ENCODE results near the gene S100A4. TPM values are rescaled to one million over a fixed set of nuclear protein-coding genes. Genes with fewer than 3 reads are reported as not detected.
A peak's percentile ranks its signal among the peaks of the same experiment; 100 is the strongest.
"Not testable (repeated sequence)": the region's sequence is repeated elsewhere in the genome, so short reads cannot be mapped to it uniquely, and the experiment has no call there.

Gene S100A4
- total RNA-seq, 1 donor from 2014 or later, result 258 TPM

GRCh38 chr1:153537376-153537730, 8.3 kb downstream of the S100A4 start:
- DNase-seq (ENCODE audit: low spot score) (peak; percentile 58), ATAC-seq (no peak)
- intact Hi-C loops (cut with DNase I), result no loop called here

DNA sequence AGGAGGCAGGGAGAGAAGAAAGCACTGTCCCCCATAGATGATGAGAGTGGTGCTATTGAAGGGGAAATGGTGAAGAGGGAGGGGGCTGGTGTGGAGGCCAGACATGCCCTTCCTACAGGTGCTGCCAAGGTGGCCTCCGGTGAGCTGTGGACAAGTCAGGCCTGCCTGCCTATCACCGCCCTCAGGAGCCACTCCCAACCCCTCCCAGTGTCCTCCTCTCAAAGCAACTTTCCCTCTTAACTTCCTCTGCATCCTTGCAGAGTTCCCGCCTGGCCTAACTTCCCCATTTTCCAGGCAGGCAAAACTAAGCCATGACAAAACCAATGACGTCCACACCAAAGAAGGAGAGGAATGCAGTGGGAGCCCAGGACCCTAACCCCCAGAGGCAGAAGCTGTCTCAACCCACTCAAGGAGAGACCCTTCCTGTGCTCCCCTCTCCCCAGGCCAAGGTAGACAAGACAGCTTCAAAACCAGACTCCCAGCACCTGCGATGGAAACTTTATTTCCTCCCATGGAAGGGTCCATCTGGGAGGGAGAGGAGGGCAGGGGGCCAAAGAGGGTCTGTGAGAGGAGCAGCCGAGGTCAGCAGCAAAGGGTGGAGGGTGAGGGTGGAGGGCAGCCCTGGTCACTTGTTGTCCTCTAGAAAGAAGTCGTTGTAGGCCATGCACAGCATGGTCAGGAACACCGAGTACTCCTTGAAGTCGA, 8.8 kb downstream of the S100A4 start:
- intact Hi-C loops (cut with DNase I), result no loop called here
- no peak for DNase-seq (ENCODE audit: low spot score)
- ATAC-seq, result peak; percentile 1

DNA sequence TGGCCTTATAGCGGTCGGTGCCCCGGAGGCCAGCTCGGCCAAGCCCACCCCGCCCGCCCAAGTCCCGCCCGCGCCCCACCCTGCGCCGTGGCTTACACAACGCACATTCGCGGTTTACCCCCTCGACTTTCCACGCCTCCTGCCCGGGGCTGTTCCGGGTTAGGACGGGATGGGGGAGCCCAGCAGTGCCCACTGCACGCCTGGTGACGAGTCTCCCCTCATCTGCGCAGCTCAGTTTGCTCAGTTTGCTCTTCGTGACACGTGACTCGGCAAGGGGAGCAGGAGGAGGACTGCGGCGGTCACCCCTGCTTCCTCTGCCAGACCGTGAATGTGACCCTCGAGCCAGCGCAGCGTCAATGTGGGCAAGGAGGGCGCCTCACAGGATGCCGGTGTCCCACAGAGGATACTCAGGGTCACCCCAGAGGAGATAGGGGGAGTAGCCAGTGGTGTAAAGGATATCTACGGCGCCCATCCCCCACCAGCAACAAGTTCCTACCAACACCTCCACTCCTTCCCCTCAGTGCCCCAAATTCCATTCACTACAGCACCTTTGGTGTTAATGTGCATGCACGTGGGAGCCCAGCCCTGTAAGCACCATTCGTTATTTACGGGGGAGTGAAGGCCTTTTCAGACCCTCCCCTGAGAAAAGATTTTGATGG, 9.5 kb downstream of the S100A4 start:
- DNase-seq (ENCODE audit: low spot score), result peak; percentile 91
- peak; percentile 87 for ATAC-seq
- intact Hi-C loops (cut with DNase I), result no loop called here

- DNase-seq (ENCODE audit: low spot score) (peak; percentile 86), ATAC-seq (peak; percentile 80)
- intact Hi-C loops (cut with DNase I), result no loop called here
These were observed 10.2 kb downstream of the S100A4 start, which contains the start of gene S100A6 for GRCh38 chr1:153535242-153536011. Gene S100A6, minus strand, starts transcription at chr1:153535991. Its CDS starts 652 bp downstream, at chr1:153535339.

- no peak for DNase-seq (ENCODE audit: low spot score)
- intact Hi-C loops (cut with DNase I), result loop anchor here (5.0 kb wide), 1 partner anchor 32 kb away; the partner anchor contains the start of gene S100A2
- ATAC-seq, result no peak
These were observed 10.7 kb downstream of the S100A4 start for GRCh38 chr1:153534925-153535241.

GRCh38 chr1:153534226-153534924, 11.2 kb downstream of the S100A4 start:
- intact Hi-C loops (cut with DNase I), result loop anchor here (5.0 kb wide), 1 partner anchor 33 kb away; the partner anchor contains the start of gene S100A2
- ATAC-seq (no peak), DNase-seq (ENCODE audit: low spot score) (no peak)

DNA sequence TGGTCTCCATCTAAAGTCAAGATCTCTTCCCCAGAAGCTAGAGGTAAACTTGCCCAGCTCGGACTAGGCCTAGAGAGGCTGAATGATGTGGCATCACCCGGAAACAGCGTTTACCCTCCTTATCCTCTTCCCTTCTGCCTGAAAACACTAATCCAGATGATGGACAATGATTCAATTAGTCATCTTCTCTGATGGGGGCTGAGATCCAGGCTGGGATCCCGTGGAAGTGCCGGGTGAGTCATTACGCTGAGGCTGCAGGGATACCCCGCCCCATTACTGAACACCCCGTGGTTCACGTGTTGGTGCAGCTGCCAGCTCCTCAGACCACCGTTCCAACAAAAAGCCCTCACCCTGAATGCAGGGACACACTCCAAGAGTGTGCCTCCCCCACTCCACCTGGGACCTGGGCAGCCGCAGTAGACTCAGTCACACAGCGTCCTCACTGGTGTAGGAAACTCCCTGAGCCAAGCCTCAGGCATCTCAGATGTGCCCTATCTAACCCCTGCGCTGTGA, 11.9 kb downstream of the S100A4 start:
- intact Hi-C loops (cut with DNase I), result loop anchor here (5.0 kb wide), 1 partner anchor 34 kb away; the partner anchor contains the start of gene S100A2
- DNase-seq (ENCODE audit: low spot score) (peak; percentile 80), ATAC-seq (peak; percentile 41)

DNA sequence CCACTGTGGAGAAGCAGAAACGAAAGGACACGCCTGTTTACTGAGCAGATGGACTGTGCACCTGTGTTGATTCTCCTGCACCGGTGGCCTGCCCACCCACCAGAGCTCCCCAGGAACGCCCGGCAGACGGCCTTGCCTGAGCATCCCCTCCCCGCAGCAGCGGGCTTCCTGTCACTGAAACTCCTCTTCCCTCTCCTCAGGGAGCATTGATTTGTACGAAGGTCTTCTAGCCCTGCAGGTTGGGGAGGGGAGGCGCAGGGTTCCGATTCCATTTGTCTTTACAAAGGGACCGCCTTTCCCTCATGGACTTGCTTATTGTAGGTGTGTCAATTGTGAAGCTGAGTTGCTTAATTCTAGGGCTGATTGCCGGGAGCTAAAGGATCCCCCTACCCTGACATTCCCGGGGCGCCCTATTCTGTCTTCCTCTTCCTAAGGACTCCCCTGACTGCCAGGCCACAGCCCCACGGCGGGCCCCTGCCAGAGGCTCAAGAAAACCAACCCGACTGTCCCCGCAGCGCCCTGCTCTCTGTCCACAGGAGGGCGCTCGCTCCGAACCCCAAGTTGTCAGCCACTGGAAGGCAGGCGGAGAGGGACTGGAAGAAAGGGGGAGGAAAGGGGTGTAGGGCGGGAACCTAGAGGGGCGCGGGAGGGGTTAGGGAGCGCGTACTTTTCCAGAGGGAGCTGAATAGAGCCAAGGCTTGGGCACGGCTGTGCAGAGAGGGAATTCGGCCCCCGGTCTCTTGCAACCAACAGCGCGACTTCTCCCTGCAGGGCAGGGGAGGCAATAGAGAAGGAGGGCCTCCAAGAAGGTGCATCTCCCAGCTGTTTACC, 12.6 kb downstream of the S100A4 start:
- intact Hi-C loops (cut with DNase I), result loop anchor here (5.0 kb wide), 1 partner anchor 34 kb away; the partner anchor contains the start of gene S100A2
- DNase-seq (ENCODE audit: low spot score), result peak; percentile 94
- ATAC-seq, result peak; percentile 73

DNA sequence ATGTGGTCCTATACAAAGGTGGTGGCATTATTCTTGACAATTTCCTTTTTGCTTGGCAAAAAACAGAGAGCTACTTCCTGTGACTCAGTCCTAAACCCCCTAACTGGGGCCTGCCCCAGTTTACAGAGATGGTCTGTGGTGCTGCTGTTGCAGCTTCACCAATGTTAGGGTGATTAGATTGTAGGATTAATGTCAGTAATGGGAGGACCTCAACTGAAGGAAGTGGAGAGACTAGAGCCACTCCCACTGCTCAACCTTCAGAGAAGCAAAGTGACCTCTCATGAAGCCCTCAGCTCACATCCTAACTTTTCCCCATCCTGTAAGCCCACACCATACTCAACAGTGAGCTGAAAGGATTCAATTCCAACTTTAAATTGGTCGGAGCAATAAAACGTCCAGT, 13.4 kb downstream of the S100A4 start:
- intact Hi-C loops (cut with DNase I), result loop anchor here (5.0 kb wide), 1 partner anchor 35 kb away; the partner anchor contains the start of gene S100A2
- DNase-seq (ENCODE audit: low spot score) (peak; percentile 9), ATAC-seq (no peak)

DNA sequence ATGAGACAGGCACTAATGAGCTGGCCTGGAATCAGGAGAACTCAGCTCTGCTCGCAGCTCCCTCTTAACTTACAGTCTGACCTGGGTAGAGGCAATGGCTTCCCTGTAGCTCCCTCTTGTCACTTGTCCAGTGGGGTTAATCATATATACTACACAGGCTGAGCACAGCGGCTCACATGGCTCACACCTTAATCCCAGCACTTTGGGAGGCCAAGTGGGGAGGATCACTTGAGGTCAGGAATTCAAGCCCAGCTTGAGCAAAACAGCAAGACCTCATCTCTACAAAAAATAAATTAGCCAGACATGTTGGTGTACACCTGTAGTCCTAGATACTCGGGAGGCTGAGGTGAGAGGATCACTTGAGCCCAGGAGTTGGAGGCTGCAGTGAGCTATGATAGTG, 14.0 kb downstream of the S100A4 start:
- ATAC-seq (no peak), DNase-seq (ENCODE audit: low spot score) (peak; percentile 18)
- intact Hi-C loops (cut with DNase I), result loop anchor here (5.0 kb wide), 1 partner anchor 36 kb away; the partner anchor contains the start of gene S100A2

GRCh38 chr1:153527683-153528040, 17.9 kb downstream of the S100A4 start:
- ATAC-seq, result no peak
- peak; percentile 8 for DNase-seq (ENCODE audit: low spot score)
- intact Hi-C loops (cut with DNase I), result no loop called here

DNA sequence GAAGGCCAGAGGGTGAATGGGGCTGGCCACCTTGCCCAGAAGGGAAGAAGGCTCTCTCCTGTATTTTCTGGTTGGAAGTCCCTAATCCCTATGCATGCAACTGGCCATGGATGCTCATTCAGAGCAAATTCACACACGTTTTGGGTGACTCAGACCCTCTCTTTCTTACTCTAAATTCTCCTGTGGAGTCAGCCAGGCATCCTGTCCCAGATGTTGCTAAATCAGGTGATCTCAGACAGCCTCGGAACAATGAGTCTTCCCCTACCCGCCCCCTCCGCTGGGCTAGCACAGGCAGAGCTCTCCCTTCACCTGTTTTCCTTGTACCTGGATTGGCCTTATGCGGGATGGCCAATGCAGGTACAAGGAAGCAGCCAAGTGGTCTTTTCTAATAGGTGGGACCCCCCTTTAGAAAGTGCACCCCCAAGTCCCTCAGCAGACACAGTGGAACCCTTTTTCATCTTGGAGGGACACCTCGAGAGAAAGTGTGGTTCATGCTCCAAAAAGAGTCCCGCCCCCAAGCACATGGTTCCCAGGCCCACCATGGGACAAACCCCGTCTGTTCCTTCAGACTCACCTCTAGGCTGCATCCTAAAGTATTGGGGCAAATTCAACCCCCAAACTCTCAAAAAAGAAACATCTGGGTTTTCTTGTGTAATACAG, 18.5 kb downstream of the S100A4 start:
- intact Hi-C loops (cut with DNase I), result no loop called here
- DNase-seq (ENCODE audit: low spot score) (peak; percentile 30), ATAC-seq (no peak)

DNA sequence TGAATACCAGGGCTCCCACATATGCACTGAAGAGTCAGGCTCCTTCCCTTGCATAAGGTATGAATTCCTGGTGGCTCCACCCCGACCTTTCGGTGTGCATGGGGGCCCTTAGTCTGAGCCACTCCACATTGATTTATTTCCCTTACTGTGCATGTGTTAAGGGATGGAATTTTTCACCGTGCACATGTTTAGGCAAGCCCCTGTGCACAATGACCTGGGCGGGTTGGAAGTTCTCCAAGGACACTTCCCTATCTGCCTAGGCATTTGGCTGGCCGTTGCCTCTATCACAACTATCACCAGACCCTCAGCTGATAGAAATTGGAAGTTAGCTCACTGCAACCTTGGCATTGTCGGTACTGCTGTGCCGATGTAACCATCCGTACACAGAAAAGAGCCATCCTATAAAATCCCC, 19.5 kb downstream of the S100A4 start:
- DNase-seq (ENCODE audit: low spot score) (peak; percentile 60), ATAC-seq (peak; percentile 21)
- intact Hi-C loops (cut with DNase I), result no loop called here

- intact Hi-C loops (cut with DNase I), result no loop called here
- peak; percentile 53 for DNase-seq (ENCODE audit: low spot score)
- ATAC-seq, result peak; percentile 89
These were observed 20.4 kb downstream of the S100A4 start for GRCh38 chr1:153525088-153525728.

GRCh38 chr1:153522353-153523048, 23.1 kb downstream of the S100A4 start:
- DNase-seq (ENCODE audit: low spot score); intact Hi-C loops (cut with DNase I); ATAC-seq: not testable (repeated sequence)

- ATAC-seq; DNase-seq (ENCODE audit: low spot score); intact Hi-C loops (cut with DNase I): not testable (repeated sequence)
These were observed 23.8 kb downstream of the S100A4 start for GRCh38 chr1:153521808-153522207.
